ENCODE measurements around the gene CLINT1.

DNA sequence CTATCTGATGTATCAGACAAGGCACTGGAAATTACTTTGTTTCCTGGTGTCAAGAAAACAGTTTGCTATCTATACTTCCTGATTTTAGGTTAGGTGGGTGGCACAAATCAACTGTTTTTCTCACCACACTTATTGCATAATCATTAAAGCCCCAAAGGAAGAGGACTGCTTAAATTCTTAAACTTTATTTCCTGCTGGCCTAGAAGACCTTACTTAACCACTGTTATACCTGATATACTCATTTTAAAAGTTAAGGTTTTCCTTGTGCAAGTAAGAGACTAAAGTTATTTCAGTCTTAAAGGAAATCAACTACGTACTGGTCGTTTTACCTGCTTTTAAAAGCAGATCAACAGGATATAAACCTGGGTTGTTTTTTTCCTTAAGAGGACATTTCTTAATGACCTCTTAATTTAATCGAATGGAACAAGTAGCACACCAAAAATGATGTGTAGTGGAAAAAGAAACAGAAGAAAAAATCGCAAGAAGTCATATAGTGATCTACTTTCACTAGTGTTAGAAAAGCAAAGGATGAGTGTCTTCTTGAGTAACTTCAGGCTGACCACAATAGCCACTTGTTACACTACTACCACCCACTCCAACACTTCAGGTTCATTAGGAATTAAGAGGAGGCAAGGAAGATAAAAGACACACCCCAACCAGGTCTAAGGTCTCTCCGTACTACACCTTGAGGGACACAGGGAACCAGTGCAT lies 974 bp downstream of the CLINT1 start:
- TF ChIP-seq RNF2 (IDR thresholded peaks at IDR 0.05; ENCODE audit: borderline replicate concordance, low read depth) (no peak), ZNF302 (CRISPR knock-in tag; IDR thresholded peaks at IDR 0.05) (no peak), SMC3 (IDR thresholded peaks at IDR 0.05) (no peak), CHD4 (IDR thresholded peaks at IDR 0.05; ENCODE audit: borderline replicate concordance) (no peak), RCOR1 (IDR thresholded peaks at IDR 0.05; ENCODE audit: low read depth, low read length) (no peak), MAFK (IDR thresholded peaks at IDR 0.05; ENCODE audit: partially characterized antibody) (no peak), ESRRA (IDR thresholded peaks at IDR 0.05; ENCODE audit: borderline replicate concordance, low read length) (no peak)
- TF ChIP-seq, protein P1, sequence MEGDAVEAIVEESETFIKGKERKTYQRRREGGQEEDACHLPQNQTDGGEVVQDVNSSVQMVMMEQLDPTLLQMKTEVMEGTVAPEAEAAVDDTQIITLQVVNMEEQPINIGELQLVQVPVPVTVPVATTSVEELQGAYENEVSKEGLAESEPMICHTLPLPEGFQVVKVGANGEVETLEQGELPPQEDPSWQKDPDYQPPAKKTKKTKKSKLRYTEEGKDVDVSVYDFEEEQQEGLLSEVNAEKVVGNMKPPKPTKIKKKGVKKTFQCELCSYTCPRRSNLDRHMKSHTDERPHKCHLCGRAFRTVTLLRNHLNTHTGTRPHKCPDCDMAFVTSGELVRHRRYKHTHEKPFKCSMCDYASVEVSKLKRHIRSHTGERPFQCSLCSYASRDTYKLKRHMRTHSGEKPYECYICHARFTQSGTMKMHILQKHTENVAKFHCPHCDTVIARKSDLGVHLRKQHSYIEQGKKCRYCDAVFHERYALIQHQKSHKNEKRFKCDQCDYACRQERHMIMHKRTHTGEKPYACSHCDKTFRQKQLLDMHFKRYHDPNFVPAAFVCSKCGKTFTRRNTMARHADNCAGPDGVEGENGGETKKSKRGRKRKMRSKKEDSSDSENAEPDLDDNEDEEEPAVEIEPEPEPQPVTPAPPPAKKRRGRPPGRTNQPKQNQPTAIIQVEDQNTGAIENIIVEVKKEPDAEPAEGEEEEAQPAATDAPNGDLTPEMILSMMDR (IDR thresholded peaks at IDR 0.05), result no peak
- TF ChIP-seq, protein P2, sequence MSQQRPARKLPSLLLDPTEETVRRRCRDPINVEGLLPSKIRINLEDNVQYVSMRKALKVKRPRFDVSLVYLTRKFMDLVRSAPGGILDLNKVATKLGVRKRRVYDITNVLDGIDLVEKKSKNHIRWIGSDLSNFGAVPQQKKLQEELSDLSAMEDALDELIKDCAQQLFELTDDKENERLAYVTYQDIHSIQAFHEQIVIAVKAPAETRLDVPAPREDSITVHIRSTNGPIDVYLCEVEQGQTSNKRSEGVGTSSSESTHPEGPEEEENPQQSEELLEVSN (IDR thresholded peaks at IDR 0.05; ENCODE audit: borderline replicate concordance, low read depth), result no peak
- TF ChIP-seq, protein P3, sequence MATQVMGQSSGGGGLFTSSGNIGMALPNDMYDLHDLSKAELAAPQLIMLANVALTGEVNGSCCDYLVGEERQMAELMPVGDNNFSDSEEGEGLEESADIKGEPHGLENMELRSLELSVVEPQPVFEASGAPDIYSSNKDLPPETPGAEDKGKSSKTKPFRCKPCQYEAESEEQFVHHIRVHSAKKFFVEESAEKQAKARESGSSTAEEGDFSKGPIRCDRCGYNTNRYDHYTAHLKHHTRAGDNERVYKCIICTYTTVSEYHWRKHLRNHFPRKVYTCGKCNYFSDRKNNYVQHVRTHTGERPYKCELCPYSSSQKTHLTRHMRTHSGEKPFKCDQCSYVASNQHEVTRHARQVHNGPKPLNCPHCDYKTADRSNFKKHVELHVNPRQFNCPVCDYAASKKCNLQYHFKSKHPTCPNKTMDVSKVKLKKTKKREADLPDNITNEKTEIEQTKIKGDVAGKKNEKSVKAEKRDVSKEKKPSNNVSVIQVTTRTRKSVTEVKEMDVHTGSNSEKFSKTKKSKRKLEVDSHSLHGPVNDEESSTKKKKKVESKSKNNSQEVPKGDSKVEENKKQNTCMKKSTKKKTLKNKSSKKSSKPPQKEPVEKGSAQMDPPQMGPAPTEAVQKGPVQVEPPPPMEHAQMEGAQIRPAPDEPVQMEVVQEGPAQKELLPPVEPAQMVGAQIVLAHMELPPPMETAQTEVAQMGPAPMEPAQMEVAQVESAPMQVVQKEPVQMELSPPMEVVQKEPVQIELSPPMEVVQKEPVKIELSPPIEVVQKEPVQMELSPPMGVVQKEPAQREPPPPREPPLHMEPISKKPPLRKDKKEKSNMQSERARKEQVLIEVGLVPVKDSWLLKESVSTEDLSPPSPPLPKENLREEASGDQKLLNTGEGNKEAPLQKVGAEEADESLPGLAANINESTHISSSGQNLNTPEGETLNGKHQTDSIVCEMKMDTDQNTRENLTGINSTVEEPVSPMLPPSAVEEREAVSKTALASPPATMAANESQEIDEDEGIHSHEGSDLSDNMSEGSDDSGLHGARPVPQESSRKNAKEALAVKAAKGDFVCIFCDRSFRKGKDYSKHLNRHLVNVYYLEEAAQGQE (IDR thresholded peaks at IDR 0.05), result no peak
